Hepatocyte (in vitro differentiated cells): ENCODE measurements around the gene KLF1. TPM values are rescaled to one million over a fixed set of nuclear protein-coding genes. Genes with fewer than 3 reads are reported as not detected.

Source experiments
- DNase-seq: peaks from one replicate; pipeline ENCODE4 v3.0.0-alpha.2; 2016; ENCODE audit warnings: low spot score
- H2AFZ ChIP-seq: fragments of 200-600 bp; sonication (generic); 2 replicates; pipeline ENCODE4 v1.6.0; 2016; ENCODE audit warnings: antibody characterized with exemption, mild to moderate bottlenecking
- H3K27ac ChIP-seq: fragments of 200-600 bp; sonication (generic); 2 replicates; pipeline ENCODE4 v1.5.1; 2016; ENCODE audit warnings: mild to moderate bottlenecking
- H3K27me3 ChIP-seq: fragments of 200-600 bp; sonication (generic); 2 replicates; pipeline ENCODE4 v1.6.1; 2016
- H3K36me3 ChIP-seq: fragments of 200-600 bp; sonication (generic); replicated peaks from 2 replicates; pipeline ENCODE4 v1.5.1; 2016; ENCODE audit warnings: low read depth; ENCODE audit not compliant: insufficient read depth
- H3K4me1 ChIP-seq: fragments of 200-600 bp; sonication (generic); 2 replicates; pipeline ENCODE4 v1.5.1; 2016; ENCODE audit warnings: mild to moderate bottlenecking, moderate library complexity; ENCODE audit not compliant: insufficient read depth
- H3K4me2 ChIP-seq: fragments of 200-600 bp; sonication (generic); 2 replicates; pipeline ENCODE4 v1.6.0; 2016
- H3K4me3 ChIP-seq: fragments of 200-600 bp; sonication (generic); 2 replicates; pipeline ENCODE4 v1.5.1; 2016; ENCODE audit warnings: mild to moderate bottlenecking
- H3K79me2 ChIP-seq: fragments of 200-600 bp; sonication (generic); 2 replicates; pipeline ENCODE4 v1.6.0; 2017; ENCODE audit warnings: mild to moderate bottlenecking
- H3K9me2 ChIP-seq: fragments of 200-600 bp; sonication (generic); replicated peaks from 2 replicates; pipeline ENCODE4 v1.6.0; 2017; ENCODE audit warnings: mild to moderate bottlenecking; ENCODE audit not compliant: insufficient read depth
- H3K9me3 ChIP-seq: fragments of 200-600 bp; sonication (generic); 2 replicates; pipeline ENCODE4 v1.5.1; 2016; ENCODE audit warnings: low read depth, mild to moderate bottlenecking
- H4K20me1 ChIP-seq: fragments of 200-600 bp; sonication (generic); 2 replicates; pipeline ENCODE4 v1.6.0; 2016; ENCODE audit warnings: mild to moderate bottlenecking; ENCODE audit not compliant: insufficient read depth, poor library complexity, severe bottlenecking
- CTCF ChIP-seq: fragments of 200-600 bp; sonication (generic); IDR thresholded peaks from 2 replicates; pipeline ENCODE4 v1.5.1; 2016; ENCODE audit warnings: antibody characterized with exemption, mild to moderate bottlenecking; ENCODE audit not compliant: poor library complexity
- EZH2 ChIP-seq: fragments of 200-600 bp; sonication (generic); IDR thresholded peaks from 2 replicates; pipeline ENCODE4 v1.6.1; 2016; ENCODE audit warnings: antibody characterized with exemption, mild to moderate bottlenecking, borderline replicate concordance
- EZH2phosphoT487 ChIP-seq: fragments of 200-600 bp; sonication (generic); IDR thresholded peaks from one replicate; pipeline ENCODE4 v1.6.1; 2018; ENCODE audit warnings: antibody characterized with exemption, mild to moderate bottlenecking, low read depth, moderate library complexity; ENCODE audit not compliant: unreplicated experiment, severe bottlenecking
- WGBS: methylation state at CpG from one replicate; pipeline ENCODE4 v1.1.6; 2016; ENCODE audit warnings: low lambda C conversion rate; ENCODE audit errors: missing lambda C conversion rate; 5-methylcytosine and 5-hydroxymethylcytosine counted together
- polyA plus RNA-seq: library from polyadenylated mRNA; unstranded; fragments of >200 nt; fragmentation: Nextera tagmentation; extraction: Ambion mirVana; gene quantifications from 2 replicates; pipeline ENCODE4 v1.2.1, GENCODE V29; 2016
- total RNA-seq: library from RNA; depleted of rRNA; stranded (reverse); fragments of >200 nt; gene quantifications from 2 replicates; pipeline ENCODE4 v1.2.3, GENCODE V29; 2014

Gene KLF1
- total and polyA plus RNA-seq, 2 experiments from 2014 or later, result 0.37 TPM; not detected in 1

GRCh38 chr19:12881172-12881808, 5.7 kb downstream of the KLF1 start, which contains the start of gene DNASE2:
DNASE2 (minus strand) TSS chr19:12881449; CDS start chr19:12881375, 74 bp downstream.
- H3K79me2 ChIP-seq, result no peaks in the 10 kb centered on the region
- H3K27ac ChIP-seq, result peak within 1 kb of the TSS; percentile 86
- peak; percentile 94 for DNase-seq
- peaks cover 25% of the 10 kb centered on the region for H3K27me3 ChIP-seq
- H4K20me1 ChIP-seq, result no peaks in the 10 kb centered on the region
- H3K9me3 ChIP-seq, result no peaks in the 10 kb centered on the region
- under 1% methylated on average over 37 of the region's 38 CpGs for WGBS
- peak within 1 kb of the TSS; percentile 96 for H3K4me2 ChIP-seq
- TF ChIP-seq CTCF (no peak), EZH2 (no peak), EZH2phosphoT487 (no peak)
- peak within 1 kb of the TSS; percentile 86 for H3K4me3 ChIP-seq
- no peaks in the 10 kb centered on the region for H3K36me3 ChIP-seq
- H3K9me2 ChIP-seq, result no peaks in the 10 kb centered on the region
- H2AFZ ChIP-seq, result peak within 1 kb of the TSS; percentile 97
- H3K4me1 ChIP-seq, result peaks cover 5% of the 10 kb centered on the region

GRCh38 chr19:12880551-12881171, 6.3 kb downstream of the KLF1 start:
- H3K4me1 ChIP-seq, result peaks cover 5% of the 10 kb centered on the region
- peaks cover 19% of the 10 kb centered on the region for H3K27me3 ChIP-seq
- peak overlapping the region; percentile 86 for H3K27ac ChIP-seq
- 17% methylated on average over 29 of the region's 29 CpGs for WGBS
- no peaks in the 10 kb centered on the region for H3K9me3 ChIP-seq
- H3K79me2 ChIP-seq, result no peaks in the 10 kb centered on the region
- peak overlapping the region; percentile 96 for H3K4me2 ChIP-seq
- no peaks in the 10 kb centered on the region for H3K36me3 ChIP-seq
- peak overlapping the region; percentile 97 for H2AFZ ChIP-seq
- no peaks in the 10 kb centered on the region for H3K9me2 ChIP-seq
- H4K20me1 ChIP-seq, result no peaks in the 10 kb centered on the region
- H3K4me3 ChIP-seq, result peak overlapping the region; percentile 86
- DNase-seq, result peak; percentile 47
- TF ChIP-seq EZH2, result no peak
- no peak for TF ChIP-seq CTCF
- no peak for TF ChIP-seq EZH2phosphoT487

GRCh38 chr19:12875086-12875485, 11.9 kb downstream of the KLF1 start:
- H3K36me3 ChIP-seq, result no peaks in the 10 kb centered on the region
- H4K20me1 ChIP-seq, result no peaks in the 10 kb centered on the region
- no peak overlapping the region for H2AFZ ChIP-seq
- H3K27me3 ChIP-seq, result no peaks in the 10 kb centered on the region
- 94% methylated on average over 6 of the region's 6 CpGs for WGBS
- no peak for DNase-seq
- H3K27ac ChIP-seq, result no peak overlapping the region
- no peaks in the 10 kb centered on the region for H3K4me1 ChIP-seq
- no peaks in the 10 kb centered on the region for H3K79me2 ChIP-seq
- no peak overlapping the region for H3K4me3 ChIP-seq
- no peak overlapping the region for H3K4me2 ChIP-seq
- H3K9me3 ChIP-seq, result no peaks in the 10 kb centered on the region
- no peak for TF ChIP-seq EZH2phosphoT487
- no peak for TF ChIP-seq EZH2
- TF ChIP-seq CTCF, result no peak
- H3K9me2 ChIP-seq, result no peaks in the 10 kb centered on the region
